ENCODE data around the gene PPARG. TPM values are rescaled to one million over a fixed set of nuclear protein-coding genes. Genes with fewer than 3 reads are reported as not detected.

PPARG gene
- total and polyA plus RNA-seq, 2 of the 13 experiments (the other 11 are each of a cell fraction or from before 2014, with no cell fraction given) = 13.9 to 58.3 TPM

GRCh38 chr3:12396471-12396870 is 107.6 kb downstream of the PPARG start:
- no peak overlapping the region for H2AFZ ChIP-seq (ENCODE audit: low read length)
- in situ Hi-C loops (cut with HindIII; ENCODE audit: extremely low pct_ligation_motif_present, low pct_unique_long_range_greater_than_20kb) = no loop called here
- H3K4me3 ChIP-seq (replicated peaks in 1 of 3; ENCODE audit: insufficient read depth in 1 of 3, low read depth in 2 of 3, low read length in 3 of 3) = no peak overlapping the region
- intact Hi-C loops (cut with micrococcal nuclease; ENCODE audit: unreplicated experiment) = no loop called here
- ATAC-seq (no peak), DNase-seq (ENCODE audit: low spot score) (no peak), FAIRE-seq (no peak)
- no peak overlapping the region for H3K27ac ChIP-seq (ENCODE audit: extremely low read length, insufficient read depth, low read length)
- no peak overlapping the region for H3K9ac ChIP-seq (ENCODE audit: insufficient read depth, low read depth, low read length)
- no peaks in the 10 kb centered on the region for H3K9me3 ChIP-seq (ENCODE audit: low read length)
- no peaks in the 10 kb centered on the region for H3K79me2 ChIP-seq (ENCODE audit: insufficient read depth, low read length)
- no peaks in the 10 kb centered on the region for H3K4me1 ChIP-seq (ENCODE audit: insufficient read depth, low read length)
- no TSS peak for BruUV-seq (replicated peaks)
- H3K27me3 ChIP-seq (ENCODE audit: control insufficient read depth in 1 of 2, insufficient read depth in 2 of 2, low read length in 2 of 2) = no peaks in the 10 kb centered on the region
- TF ChIP-seq ZNF441 (CRISPR knock-in tag; IDR thresholded peaks at IDR 0.05; ENCODE audit: borderline replicate concordance) (no peak), ELF3 (CRISPR knock-in tag; IDR thresholded peaks at IDR 0.05) (no peak), MAFG (CRISPR knock-in tag; IDR thresholded peaks at IDR 0.05) (no peak), ZNF567 (CRISPR knock-in tag; IDR thresholded peaks at IDR 0.05; ENCODE audit: borderline replicate concordance) (no peak), MEIS2 (CRISPR knock-in tag; IDR thresholded peaks at IDR 0.05) (no peak), ZNF326 (CRISPR knock-in tag; IDR thresholded peaks at IDR 0.05; ENCODE audit: borderline replicate concordance) (no peak), KMT2A (CRISPR knock-in tag; IDR thresholded peaks at IDR 0.05) (no peak), MXD3 (CRISPR knock-in tag; IDR thresholded peaks at IDR 0.05) (no peak), BRCA1 (CRISPR knock-in tag; IDR thresholded peaks at IDR 0.05) (no peak), RORA (CRISPR knock-in tag; IDR thresholded peaks at IDR 0.05) (no peak), ZNF180 (CRISPR knock-in tag; IDR thresholded peaks at IDR 0.05; ENCODE audit: borderline replicate concordance, low read depth) (no peak), BHLHE40 (IDR thresholded peaks at IDR 0.05; ENCODE audit: low read length) (no peak), ZNF24 (IDR thresholded peaks at IDR 0.05) (no peak), TBX2 (CRISPR knock-in tag; IDR thresholded peaks at IDR 0.05; ENCODE audit: borderline replicate concordance) (no peak), NFRKB (IDR thresholded peaks at IDR 0.05) (no peak), MZF1 (CRISPR knock-in tag; IDR thresholded peaks at IDR 0.05; ENCODE audit: borderline replicate concordance) (no peak), ZUFSP (CRISPR knock-in tag; IDR thresholded peaks at IDR 0.05; ENCODE audit: borderline replicate concordance) (no peak), ZSCAN31 (CRISPR knock-in tag; IDR thresholded peaks at IDR 0.05; ENCODE audit: low read depth) (no peak)
- 99% methylated on average over 6 of the region's 6 CpGs for WGBS (ENCODE audit: low lambda C conversion rate)
- H4K20me1 ChIP-seq (ENCODE audit: insufficient read depth, low read length) = no peaks in the 10 kb centered on the region
- H3K36me3 ChIP-seq (replicated peaks in 1 of 2; ENCODE audit: control insufficient read depth in 1 of 2, insufficient read depth in 2 of 2, low read length in 2 of 2) = peaks cover 1 to 20% of the 10 kb centered on the region in 2 experiments; a peak in 4 of 5 replicates
- ChIA-PET CTCF (ENCODE audit: low intra/inter-chr PET ratio, low total read pairs) (no interaction called here), POLR2A (no interaction called here)
- H3K4me2 ChIP-seq (ENCODE audit: low read depth, low read length) = no peak overlapping the region

All from HepG2 (cell line).